ENCODE data around the gene C18orf32.

DNA sequence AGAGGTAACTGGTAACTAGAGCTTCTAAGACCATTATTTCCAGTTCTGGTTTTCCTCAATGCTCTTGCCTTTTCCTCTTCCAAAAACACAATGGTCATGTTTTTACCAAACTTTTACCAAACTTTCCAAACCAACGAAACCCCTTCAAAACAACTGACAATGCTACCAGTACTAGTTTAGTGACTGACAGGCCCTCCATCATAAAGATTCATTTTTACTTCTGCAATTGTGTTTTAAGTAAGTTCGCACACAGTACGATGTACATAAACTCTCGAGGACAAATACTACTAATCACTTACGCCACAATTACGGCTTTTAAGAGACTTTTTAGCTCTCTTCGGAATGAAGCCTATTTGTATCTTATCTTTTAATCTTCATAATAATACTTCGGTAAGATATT lies 900 bp downstream of the C18orf32 start:
- TF ChIP-seq POLR2A (IDR thresholded peaks at IDR 0.05; ENCODE audit: low read depth, low read length) = no peak
- TF ChIP-seq, protein P1, sequence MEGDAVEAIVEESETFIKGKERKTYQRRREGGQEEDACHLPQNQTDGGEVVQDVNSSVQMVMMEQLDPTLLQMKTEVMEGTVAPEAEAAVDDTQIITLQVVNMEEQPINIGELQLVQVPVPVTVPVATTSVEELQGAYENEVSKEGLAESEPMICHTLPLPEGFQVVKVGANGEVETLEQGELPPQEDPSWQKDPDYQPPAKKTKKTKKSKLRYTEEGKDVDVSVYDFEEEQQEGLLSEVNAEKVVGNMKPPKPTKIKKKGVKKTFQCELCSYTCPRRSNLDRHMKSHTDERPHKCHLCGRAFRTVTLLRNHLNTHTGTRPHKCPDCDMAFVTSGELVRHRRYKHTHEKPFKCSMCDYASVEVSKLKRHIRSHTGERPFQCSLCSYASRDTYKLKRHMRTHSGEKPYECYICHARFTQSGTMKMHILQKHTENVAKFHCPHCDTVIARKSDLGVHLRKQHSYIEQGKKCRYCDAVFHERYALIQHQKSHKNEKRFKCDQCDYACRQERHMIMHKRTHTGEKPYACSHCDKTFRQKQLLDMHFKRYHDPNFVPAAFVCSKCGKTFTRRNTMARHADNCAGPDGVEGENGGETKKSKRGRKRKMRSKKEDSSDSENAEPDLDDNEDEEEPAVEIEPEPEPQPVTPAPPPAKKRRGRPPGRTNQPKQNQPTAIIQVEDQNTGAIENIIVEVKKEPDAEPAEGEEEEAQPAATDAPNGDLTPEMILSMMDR (IDR thresholded peaks at IDR 0.05; ENCODE audit: extremely low read depth in 1 of 2, insufficient read depth in 1 of 2, low read depth in 1 of 2, low read length in 2 of 2) = no peak
- TF ChIP-seq, protein P2, sequence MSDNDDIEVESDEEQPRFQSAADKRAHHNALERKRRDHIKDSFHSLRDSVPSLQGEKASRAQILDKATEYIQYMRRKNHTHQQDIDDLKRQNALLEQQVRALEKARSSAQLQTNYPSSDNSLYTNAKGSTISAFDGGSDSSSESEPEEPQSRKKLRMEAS (IDR thresholded peaks at IDR 0.05; ENCODE audit: insufficient read depth, insufficient read length) = no peak

Measured in endothelial cell of umbilical vein (primary cell).